ENCODE results near the gene DSCAM. TPM values are rescaled to one million over a fixed set of nuclear protein-coding genes. Genes with fewer than 3 reads are reported as not detected.
A peak's percentile ranks its signal among the peaks of the same experiment; 100 is the strongest.

The DSCAM gene
- total RNA-seq, 2 donors from 2014 or later, result 18.5 to 25.5 TPM

DNA sequence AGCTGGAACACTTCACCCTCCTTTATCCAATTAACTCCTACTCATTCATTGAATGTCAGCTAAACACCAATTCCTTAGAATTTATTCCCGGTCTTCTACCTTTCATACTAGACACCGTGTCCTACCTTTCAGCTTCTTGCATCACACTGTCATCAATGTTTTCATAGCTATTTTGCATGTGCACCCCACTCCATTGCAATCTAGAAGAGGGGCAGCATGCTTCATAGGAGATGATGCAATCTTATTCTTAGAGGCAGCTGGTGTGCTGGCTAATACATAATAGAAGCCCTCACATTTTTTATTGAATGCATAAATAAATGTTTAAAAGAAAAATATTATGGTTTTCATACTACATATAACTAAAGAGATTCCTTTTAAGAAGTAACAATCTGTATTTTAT is 123.6 kb downstream of the DSCAM start:
- no peaks in the 10 kb centered on the region for H3K36me3 Mint-ChIP-seq (ENCODE audit: low read depth)
- no peaks in the 10 kb centered on the region for H3K27me3 ChIP-seq (ENCODE audit: control insufficient read depth, insufficient read depth, low read length, poor library complexity, severe bottlenecking)
- H3K4me1 ChIP-seq (ENCODE audit: control insufficient read depth, insufficient read depth, low read length), result no peaks in the 10 kb centered on the region
- no peak overlapping the region for H3K4me3 ChIP-seq (ENCODE audit: low read length)
- no peaks in the 10 kb centered on the region for H3K4me1 Mint-ChIP-seq
- no peak overlapping the region for H3K9ac ChIP-seq (ENCODE audit: extremely low read depth, low read length, poor library complexity, severe bottlenecking)
- TF ChIP-seq, protein P1, sequence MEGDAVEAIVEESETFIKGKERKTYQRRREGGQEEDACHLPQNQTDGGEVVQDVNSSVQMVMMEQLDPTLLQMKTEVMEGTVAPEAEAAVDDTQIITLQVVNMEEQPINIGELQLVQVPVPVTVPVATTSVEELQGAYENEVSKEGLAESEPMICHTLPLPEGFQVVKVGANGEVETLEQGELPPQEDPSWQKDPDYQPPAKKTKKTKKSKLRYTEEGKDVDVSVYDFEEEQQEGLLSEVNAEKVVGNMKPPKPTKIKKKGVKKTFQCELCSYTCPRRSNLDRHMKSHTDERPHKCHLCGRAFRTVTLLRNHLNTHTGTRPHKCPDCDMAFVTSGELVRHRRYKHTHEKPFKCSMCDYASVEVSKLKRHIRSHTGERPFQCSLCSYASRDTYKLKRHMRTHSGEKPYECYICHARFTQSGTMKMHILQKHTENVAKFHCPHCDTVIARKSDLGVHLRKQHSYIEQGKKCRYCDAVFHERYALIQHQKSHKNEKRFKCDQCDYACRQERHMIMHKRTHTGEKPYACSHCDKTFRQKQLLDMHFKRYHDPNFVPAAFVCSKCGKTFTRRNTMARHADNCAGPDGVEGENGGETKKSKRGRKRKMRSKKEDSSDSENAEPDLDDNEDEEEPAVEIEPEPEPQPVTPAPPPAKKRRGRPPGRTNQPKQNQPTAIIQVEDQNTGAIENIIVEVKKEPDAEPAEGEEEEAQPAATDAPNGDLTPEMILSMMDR (conservative IDR thresholded peaks at IDR 0.05), result no peak
- H3K9me3 ChIP-seq (ENCODE audit: control insufficient read depth, low read length), result peaks cover 16% of the 10 kb centered on the region
- 97 to 100% methylated on average over 2 of the region's 2 CpGs for WGBS, 2 experiments (ENCODE audit: insufficient coverage in 1 of 2, insufficient read length in 1 of 2)
- no peak overlapping the region for H3K27ac ChIP-seq (ENCODE audit: low read depth, low read length)
- no peak overlapping the region for H3K4me3 Mint-ChIP-seq
- H3K9me3 Mint-ChIP-seq, result peaks cover 16% of the 10 kb centered on the region
- DNase-seq, result no peak
- H3K36me3 ChIP-seq (ENCODE audit: control insufficient read depth, insufficient read depth, low read length), result no peaks in the 10 kb centered on the region
- H3K27ac Mint-ChIP-seq, result no peak overlapping the region
- no peaks in the 10 kb centered on the region for H3K27me3 Mint-ChIP-seq (ENCODE audit: insufficient read depth)

GRCh38 chr21:40719615-40720014 is 127.3 kb downstream of the DSCAM start:
- no peaks in the 10 kb centered on the region for H3K27me3 Mint-ChIP-seq (ENCODE audit: insufficient read depth)
- Histone ChIP-seq H3K36me3 (ENCODE audit: control insufficient read depth, insufficient read depth, low read length) (no peaks in the 10 kb centered on the region), H3K27ac (ENCODE audit: low read depth, low read length) (no peak overlapping the region), H3K4me1 (ENCODE audit: control insufficient read depth, insufficient read depth, low read length) (no peaks in the 10 kb centered on the region), H3K4me3 (ENCODE audit: low read length) (no peak overlapping the region), H3K9me3 (ENCODE audit: control insufficient read depth, low read length) (peaks cover 16% of the 10 kb centered on the region), H3K27me3 (ENCODE audit: control insufficient read depth, insufficient read depth, low read length, poor library complexity, severe bottlenecking) (no peaks in the 10 kb centered on the region), H3K9ac (ENCODE audit: extremely low read depth, low read length, poor library complexity, severe bottlenecking) (no peak overlapping the region)
- peaks cover 18% of the 10 kb centered on the region for H3K9me3 Mint-ChIP-seq
- DNase-seq, result no peak
- 77% methylated on average over 1 of the region's 1 CpG; no CpG with 5 or more reads in 1 of the 2 experiments for WGBS, 2 experiments (ENCODE audit: insufficient coverage in 1 of 2, insufficient read length in 1 of 2)
- no peaks in the 10 kb centered on the region for H3K36me3 Mint-ChIP-seq (ENCODE audit: low read depth)
- no peak overlapping the region for H3K27ac Mint-ChIP-seq
- no peak overlapping the region for H3K4me3 Mint-ChIP-seq
- H3K4me1 Mint-ChIP-seq, result no peaks in the 10 kb centered on the region
- TF ChIP-seq, protein P1 (conservative IDR thresholded peaks at IDR 0.05), result peak; percentile 62

GRCh38 chr21:40717028-40717427 is 129.9 kb downstream of the DSCAM start:
- Histone ChIP-seq H3K9me3 (ENCODE audit: control insufficient read depth, low read length) (peaks cover 15% of the 10 kb centered on the region), H3K27ac (ENCODE audit: low read depth, low read length) (no peak overlapping the region), H3K9ac (ENCODE audit: extremely low read depth, low read length, poor library complexity, severe bottlenecking) (no peak overlapping the region), H3K36me3 (ENCODE audit: control insufficient read depth, insufficient read depth, low read length) (no peaks in the 10 kb centered on the region), H3K27me3 (ENCODE audit: control insufficient read depth, insufficient read depth, low read length, poor library complexity, severe bottlenecking) (no peaks in the 10 kb centered on the region), H3K4me3 (ENCODE audit: low read length) (no peak overlapping the region), H3K4me1 (ENCODE audit: control insufficient read depth, insufficient read depth, low read length) (no peaks in the 10 kb centered on the region)
- no peak for DNase-seq
- TF ChIP-seq, protein P1 (conservative IDR thresholded peaks at IDR 0.05), result no peak
- H3K27ac Mint-ChIP-seq, result no peak overlapping the region
- WGBS, 2 experiments (ENCODE audit: insufficient coverage in 1 of 2, insufficient read length in 1 of 2), result 88 to 100% methylated on average over 1 to 3 of the region's 3 CpGs
- H3K36me3 Mint-ChIP-seq (ENCODE audit: low read depth), result no peaks in the 10 kb centered on the region
- H3K27me3 Mint-ChIP-seq (ENCODE audit: insufficient read depth), result no peaks in the 10 kb centered on the region
- no peaks in the 10 kb centered on the region for H3K4me1 Mint-ChIP-seq
- peaks cover 18% of the 10 kb centered on the region for H3K9me3 Mint-ChIP-seq
- H3K4me3 Mint-ChIP-seq, result no peak overlapping the region

All from endodermal cell (in vitro differentiated cells).